ENCODE measurements around the gene SND1.

The SND1 gene

DNA sequence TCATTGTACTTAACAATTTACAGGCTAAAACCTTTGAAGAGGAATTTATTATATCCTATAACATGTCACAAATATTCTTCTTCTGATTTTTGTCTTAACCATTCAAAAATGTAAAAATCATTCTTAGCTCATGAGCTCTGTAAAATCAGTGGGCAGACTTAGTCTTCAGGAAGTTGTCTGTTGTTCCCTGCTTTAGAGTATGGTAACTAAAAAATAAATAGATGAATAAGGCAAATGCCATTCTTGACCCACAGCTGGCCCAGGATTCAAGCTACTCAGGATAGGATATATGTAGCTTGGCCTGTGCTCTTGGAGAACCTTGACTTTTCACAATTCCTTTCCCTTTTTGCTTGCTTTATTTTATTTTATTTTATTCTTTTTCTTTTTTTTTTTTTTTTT lies 327.7 kb downstream of the SND1 start:
- H3K27ac ChIP-seq (replicated peaks): no peak overlapping the region
- TF ChIP-seq GABPA (IDR thresholded peaks at IDR 0.05; ENCODE audit: low read depth) (no peak), SPI1 (IDR thresholded peaks at IDR 0.05; ENCODE audit: borderline replicate concordance, low read depth) (no peak)
- TF ChIP-seq, protein P1, sequence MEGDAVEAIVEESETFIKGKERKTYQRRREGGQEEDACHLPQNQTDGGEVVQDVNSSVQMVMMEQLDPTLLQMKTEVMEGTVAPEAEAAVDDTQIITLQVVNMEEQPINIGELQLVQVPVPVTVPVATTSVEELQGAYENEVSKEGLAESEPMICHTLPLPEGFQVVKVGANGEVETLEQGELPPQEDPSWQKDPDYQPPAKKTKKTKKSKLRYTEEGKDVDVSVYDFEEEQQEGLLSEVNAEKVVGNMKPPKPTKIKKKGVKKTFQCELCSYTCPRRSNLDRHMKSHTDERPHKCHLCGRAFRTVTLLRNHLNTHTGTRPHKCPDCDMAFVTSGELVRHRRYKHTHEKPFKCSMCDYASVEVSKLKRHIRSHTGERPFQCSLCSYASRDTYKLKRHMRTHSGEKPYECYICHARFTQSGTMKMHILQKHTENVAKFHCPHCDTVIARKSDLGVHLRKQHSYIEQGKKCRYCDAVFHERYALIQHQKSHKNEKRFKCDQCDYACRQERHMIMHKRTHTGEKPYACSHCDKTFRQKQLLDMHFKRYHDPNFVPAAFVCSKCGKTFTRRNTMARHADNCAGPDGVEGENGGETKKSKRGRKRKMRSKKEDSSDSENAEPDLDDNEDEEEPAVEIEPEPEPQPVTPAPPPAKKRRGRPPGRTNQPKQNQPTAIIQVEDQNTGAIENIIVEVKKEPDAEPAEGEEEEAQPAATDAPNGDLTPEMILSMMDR (IDR thresholded peaks at IDR 0.05; ENCODE audit: insufficient read depth, low read length): no peak
- TF ChIP-seq, protein P2, sequence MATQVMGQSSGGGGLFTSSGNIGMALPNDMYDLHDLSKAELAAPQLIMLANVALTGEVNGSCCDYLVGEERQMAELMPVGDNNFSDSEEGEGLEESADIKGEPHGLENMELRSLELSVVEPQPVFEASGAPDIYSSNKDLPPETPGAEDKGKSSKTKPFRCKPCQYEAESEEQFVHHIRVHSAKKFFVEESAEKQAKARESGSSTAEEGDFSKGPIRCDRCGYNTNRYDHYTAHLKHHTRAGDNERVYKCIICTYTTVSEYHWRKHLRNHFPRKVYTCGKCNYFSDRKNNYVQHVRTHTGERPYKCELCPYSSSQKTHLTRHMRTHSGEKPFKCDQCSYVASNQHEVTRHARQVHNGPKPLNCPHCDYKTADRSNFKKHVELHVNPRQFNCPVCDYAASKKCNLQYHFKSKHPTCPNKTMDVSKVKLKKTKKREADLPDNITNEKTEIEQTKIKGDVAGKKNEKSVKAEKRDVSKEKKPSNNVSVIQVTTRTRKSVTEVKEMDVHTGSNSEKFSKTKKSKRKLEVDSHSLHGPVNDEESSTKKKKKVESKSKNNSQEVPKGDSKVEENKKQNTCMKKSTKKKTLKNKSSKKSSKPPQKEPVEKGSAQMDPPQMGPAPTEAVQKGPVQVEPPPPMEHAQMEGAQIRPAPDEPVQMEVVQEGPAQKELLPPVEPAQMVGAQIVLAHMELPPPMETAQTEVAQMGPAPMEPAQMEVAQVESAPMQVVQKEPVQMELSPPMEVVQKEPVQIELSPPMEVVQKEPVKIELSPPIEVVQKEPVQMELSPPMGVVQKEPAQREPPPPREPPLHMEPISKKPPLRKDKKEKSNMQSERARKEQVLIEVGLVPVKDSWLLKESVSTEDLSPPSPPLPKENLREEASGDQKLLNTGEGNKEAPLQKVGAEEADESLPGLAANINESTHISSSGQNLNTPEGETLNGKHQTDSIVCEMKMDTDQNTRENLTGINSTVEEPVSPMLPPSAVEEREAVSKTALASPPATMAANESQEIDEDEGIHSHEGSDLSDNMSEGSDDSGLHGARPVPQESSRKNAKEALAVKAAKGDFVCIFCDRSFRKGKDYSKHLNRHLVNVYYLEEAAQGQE (IDR thresholded peaks at IDR 0.05; ENCODE audit: insufficient replicate concordance, low read depth): no peak
- no peaks in the 10 kb centered on the region for H3K27me3 ChIP-seq (ENCODE audit: insufficient read depth, poor library complexity, severe bottlenecking)
- DNase-seq (ENCODE audit: low read depth in 1 of 2, low spot score in 1 of 2): no peak
- no peak overlapping the region for H3K4me3 ChIP-seq (replicated peaks; ENCODE audit: insufficient read depth, low read length)

DNA sequence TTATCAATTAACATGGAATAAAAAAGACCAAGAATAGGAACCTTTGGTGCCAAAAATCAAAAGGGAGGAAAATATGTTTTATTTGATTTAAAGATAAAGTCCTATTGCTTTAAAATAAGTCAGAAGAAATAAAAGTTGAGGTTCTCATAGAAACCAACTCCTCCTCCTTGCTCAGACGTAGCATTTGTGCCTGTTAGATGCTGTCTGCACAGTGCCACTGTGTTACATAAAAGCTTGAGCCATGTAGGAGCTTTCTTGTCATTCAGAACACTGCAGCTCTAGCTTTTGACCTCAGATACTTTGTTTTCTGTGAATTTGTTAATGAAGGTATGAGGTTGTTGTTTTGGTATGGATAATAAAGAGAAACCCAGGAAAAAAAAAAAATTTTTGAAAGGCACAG lies 328.9 kb downstream of the SND1 start:
- no peak for TF ChIP-seq SPI1 (IDR thresholded peaks at IDR 0.05; ENCODE audit: borderline replicate concordance, low read depth)
- no peak for TF ChIP-seq GABPA (IDR thresholded peaks at IDR 0.05; ENCODE audit: low read depth)
- TF ChIP-seq, protein P2 (IDR thresholded peaks at IDR 0.05; ENCODE audit: insufficient replicate concordance, low read depth): no peak
- TF ChIP-seq, protein P1 (IDR thresholded peaks at IDR 0.05; ENCODE audit: insufficient read depth, low read length): no peak
- TF ChIP-seq POLR2AphosphoS5 (IDR thresholded peaks at IDR 0.05; ENCODE audit: low read depth): no peak
- no peak for DNase-seq (ENCODE audit: low read depth in 1 of 2, low spot score in 1 of 2)
- H3K4me3 ChIP-seq (replicated peaks; ENCODE audit: insufficient read depth, low read length): no peak overlapping the region
- H3K27ac ChIP-seq (replicated peaks): no peak overlapping the region
- H3K27me3 ChIP-seq (ENCODE audit: insufficient read depth, poor library complexity, severe bottlenecking): no peaks in the 10 kb centered on the region

DNA sequence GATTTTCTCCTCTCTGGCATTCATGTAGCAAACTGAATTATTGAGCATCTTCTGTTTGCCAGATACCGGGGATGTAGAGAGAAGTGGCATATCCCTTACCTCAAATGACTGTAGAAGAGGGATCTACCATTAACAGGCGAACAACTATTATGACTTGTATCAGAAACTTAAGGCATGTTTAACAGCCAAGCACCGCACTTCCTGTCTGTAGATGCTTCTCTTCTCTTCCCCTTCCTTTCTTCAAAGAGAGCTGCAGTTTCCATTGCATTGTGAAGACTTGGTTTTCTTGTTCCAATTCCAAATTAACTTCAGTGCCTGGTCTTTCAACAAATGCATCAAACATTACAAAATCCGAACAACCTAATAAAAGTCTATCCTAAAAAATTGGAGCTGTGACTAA lies 330.0 kb downstream of the SND1 start:
- Histone ChIP-seq H3K4me3 (replicated peaks; ENCODE audit: insufficient read depth, low read length) (no peak overlapping the region), H3K27ac (replicated peaks) (no peak overlapping the region), H3K27me3 (ENCODE audit: insufficient read depth, poor library complexity, severe bottlenecking) (no peaks in the 10 kb centered on the region)
- TF ChIP-seq GABPA (IDR thresholded peaks at IDR 0.05; ENCODE audit: low read depth): no peak
- DNase-seq (ENCODE audit: low read depth in 1 of 2, low spot score in 1 of 2): no peak

DNA sequence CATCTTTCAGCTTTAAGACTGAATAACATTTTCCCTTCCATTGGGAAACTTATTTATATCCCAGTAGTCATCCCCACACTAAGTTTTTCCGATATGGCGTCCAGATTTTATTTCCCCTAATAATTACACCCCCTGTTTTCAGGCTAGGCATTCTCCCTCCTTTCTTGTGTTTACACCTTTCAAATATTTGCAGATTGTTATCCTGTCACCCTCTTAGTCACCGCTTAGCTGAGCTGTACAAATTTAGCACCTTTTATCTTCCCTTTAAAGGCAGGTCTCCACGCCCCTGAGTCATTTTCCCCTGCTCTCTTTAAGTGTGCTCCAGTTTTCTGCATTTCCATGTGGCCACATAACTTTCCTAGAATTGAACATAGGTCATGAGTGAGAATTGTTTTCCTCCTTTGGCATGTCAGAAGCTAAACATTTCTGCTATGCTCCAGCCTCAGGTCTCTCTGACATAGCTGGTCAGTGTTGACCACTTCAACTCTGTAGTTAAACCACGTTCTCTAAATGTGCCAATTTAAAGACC lies 331.9 kb downstream of the SND1 start:
- Histone ChIP-seq H3K4me3 (replicated peaks; ENCODE audit: insufficient read depth, low read length) (no peak overlapping the region), H3K27ac (replicated peaks) (no peak overlapping the region), H3K27me3 (ENCODE audit: insufficient read depth, poor library complexity, severe bottlenecking) (no peaks in the 10 kb centered on the region)
- DNase-seq (ENCODE audit: low read depth in 1 of 2, low spot score in 1 of 2): no peak
- no peak for TF ChIP-seq GABPA (IDR thresholded peaks at IDR 0.05; ENCODE audit: low read depth)
- TF ChIP-seq, protein P1 (IDR thresholded peaks at IDR 0.05; ENCODE audit: insufficient read depth, low read length): no peak

Measured in HL-60 (cell line).